Kidney epithelial cell (primary cell): Measurements from ENCODE around the gene MOB1B. TPM values are rescaled to one million over a fixed set of nuclear protein-coding genes. Genes with fewer than 3 reads are reported as not detected.
"Not testable (repeated sequence)": the region's sequence is repeated elsewhere in the genome, so short reads cannot be mapped to it uniquely, and the experiment has no call there.

ENCODE experiments used
- DNase-seq: peaks from one replicate; pipeline ENCODE4 v3.0.0-alpha.2; 2010; ENCODE audit warnings: low read depth
- H3K27me3 ChIP-seq: 2 replicates; pipeline ENCODE4 v1.6.0; 2011; ENCODE audit warnings: low read length; ENCODE audit not compliant: control insufficient read depth, insufficient read depth
- H3K36me3 ChIP-seq: 2 replicates; pipeline ENCODE4 v1.5.1; 2011; ENCODE audit warnings: low read length; ENCODE audit not compliant: control insufficient read depth, insufficient read depth
- H3K4me3 ChIP-seq: 2 replicates; pipeline ENCODE4 v1.5.1; 2011; ENCODE audit warnings: low read depth, mild to moderate bottlenecking, control low read depth, low read length
- CTCF ChIP-seq: IDR thresholded peaks from 2 replicates; pipeline ENCODE4 v1.5.1; 2011; ENCODE audit warnings: mild to moderate bottlenecking, moderate library complexity, low read length, control low read depth, inconsistent platforms; ENCODE audit not compliant: insufficient read depth, poor library complexity, severe bottlenecking
- total RNA-seq: library from RNA; depleted of rRNA; stranded (reverse); fragments of >200 nt; gene quantifications from 2 replicates; pipeline ENCODE4 v1.2.3, GENCODE V29; 2015

The MOB1B gene
- total RNA-seq, 1 donor from 2014 or later, result 19.4 TPM

- no peaks in the 10 kb centered on the region for H3K27me3 ChIP-seq
- H3K4me3 ChIP-seq, result no peak overlapping the region
- peak; percentile 58 for DNase-seq
- H3K36me3 ChIP-seq, result no peaks in the 10 kb centered on the region
- no peak for TF ChIP-seq CTCF
Observed at GRCh38 chr4:71026086-71026485, 123.9 kb downstream of the MOB1B start.

- H3K36me3 ChIP-seq, result no peaks in the 10 kb centered on the region
- DNase-seq, result no peak
- no peak overlapping the region for H3K4me3 ChIP-seq
- TF ChIP-seq CTCF, result no peak
- no peaks in the 10 kb centered on the region for H3K27me3 ChIP-seq
Observed at GRCh38 chr4:71027611-71028010, 125.4 kb downstream of the MOB1B start.

GRCh38 chr4:71029504-71029903 is 127.3 kb downstream of the MOB1B start:
- Histone ChIP-seq H3K36me3 (no peaks in the 10 kb centered on the region), H3K27me3 (no peaks in the 10 kb centered on the region), H3K4me3 (no peak overlapping the region)
- TF ChIP-seq CTCF, result no peak
- DNase-seq, result no peak

- H3K4me3 ChIP-seq, H3K36me3 ChIP-seq, H3K27me3 ChIP-seq: not testable (repeated sequence)
- DNase-seq, result peak; percentile 51
Observed at GRCh38 chr4:71032106-71032505, 129.9 kb downstream of the MOB1B start.

Other genes starting within 250 kb of the MOB1B start
- not detected in 2 replicates for gene JCHAIN, start 235.9 kb upstream of the MOB1B start, total RNA-seq
- 24.5 and 25.3 TPM in 2 replicates for gene UTP3, start 213.8 kb upstream of the MOB1B start, total RNA-seq
- gene RUFY3, start 180.4 kb upstream of the MOB1B start, total RNA-seq, result 31.1 and 35.6 TPM in 2 replicates
- gene GRSF1, start 62.5 kb upstream of the MOB1B start, total RNA-seq, result 83.1 and 88.0 TPM in 2 replicates
- 16.1 and 20.3 TPM in 2 replicates for gene DCK, start 91.3 kb downstream of the MOB1B start, total RNA-seq